A549 (cell line): Measurements from ENCODE around the gene LPIN2. TPM values are rescaled to one million over a fixed set of nuclear protein-coding genes. Genes with fewer than 3 reads are reported as not detected.

Source experiments
- ATAC-seq, 2 experiments: fragments of 200-7000 bp in 1 of 2; fragments of >200 bp in 1 of 2; cut with Nextera tagmentation in 1 of 2; cut with Tn5 transposase in 1 of 2; 3 replicates each; pipeline versions ENCODE4 v1.8.0 to v1.9.1; 2018 to 2020; ENCODE audit warnings: mild to moderate bottlenecking in 1 of 2, moderate library complexity in 1 of 2
- CTCF ChIA-PET: fragments of 300-600 bp; sonication (Branson Sonifier 250); formaldehyde crosslinking; extraction: SDS; loops from one replicate; lab custom pipeline; 2021; ENCODE audit warnings: antibody characterized with exemption, inconsistent platforms; lab: Yijun Ruan, JAX
- POLR2A ChIA-PET: fragments of 350-600 bp; formaldehyde crosslinking; extraction: SDS; loops from one replicate; lab custom pipeline; 2021; ENCODE audit warnings: antibody characterized with exemption, inconsistent platforms; lab: Yijun Ruan, JAX
- DNase-seq, 2 experiments: peaks; one replicate each; pipeline versions ENCODE4 v3.0.0 to v3.0.0-alpha.2; 2011 to 2016; ENCODE audit warnings: low read depth in 1 of 2, low spot score in 1 of 2
- FAIRE-seq: peaks from 2 replicates; lab custom pipeline; 2011; peaks lifted over from hg19 to GRCh38; lab: Jason Lieb, UNC
- H3K27ac ChIP-seq, 2 experiments: fragments of >200 bp; sonication (Bioruptor Twin); formaldehyde crosslinking; 3 replicates each; pipeline ENCODE4 v1.5.1; 2016 to 2017
- H3K4me1 ChIP-seq: fragments of >200 bp; sonication (Bioruptor Twin); formaldehyde crosslinking; 3 replicates; pipeline ENCODE4 v1.6.1; 2016
- H3K4me2 ChIP-seq: fragments of >200 bp; sonication (Bioruptor Twin); formaldehyde crosslinking; 3 replicates; pipeline ENCODE4 v1.6.1; 2016
- H3K4me3 ChIP-seq: fragments of >200 bp; sonication (Bioruptor Twin); formaldehyde crosslinking; 3 replicates; pipeline ENCODE4 v1.5.1; 2016
- H3K9me3 ChIP-seq: fragments of >200 bp; sonication (Bioruptor Twin); formaldehyde crosslinking; 3 replicates; pipeline ENCODE4 v1.6.1; 2016
- BHLHE40 ChIP-seq: IDR thresholded peaks from 2 replicates; pipeline ENCODE4 v1.6.1; 2012; ENCODE audit warnings: low read depth, low read length, inconsistent platforms
- CBX8 ChIP-seq: fragments of 200-600 bp; sonication (generic); IDR thresholded peaks from 2 replicates; pipeline ENCODE4 v1.6.1; 2016
- CEBPB ChIP-seq, 2 experiments: fragments of >200 bp in 1 of 2; sonication (Bioruptor Twin) in 1 of 2; formaldehyde crosslinking in 1 of 2; IDR thresholded peaks; 2 replicates each; pipeline ENCODE4 v1.6.1; 2012 to 2016
- CHD2 ChIP-seq: fragments of 150-350 bp; IDR thresholded peaks from 2 replicates; pipeline ENCODE4 v1.6.1; 2014; ENCODE audit warnings: low read length; ENCODE audit not compliant: partially characterized antibody
- CHD4 ChIP-seq: fragments of 200-600 bp; sonication (generic); IDR thresholded peaks from 2 replicates; pipeline ENCODE4 v1.6.1; 2016; ENCODE audit warnings: antibody characterized with exemption, mild to moderate bottlenecking, borderline replicate concordance
- CTCF ChIP-seq: fragments of >200 bp; sonication (Bioruptor Twin); formaldehyde crosslinking; IDR thresholded peaks from 3 replicates; pipeline ENCODE4 v1.5.1; 2016
- EP300 ChIP-seq, 2 experiments: fragments of >200 bp; sonication (Bioruptor Twin); formaldehyde crosslinking; IDR thresholded peaks; 2 replicates in 1 of 2; 3 replicates in 1 of 2; pipeline ENCODE4 v1.6.1; 2016 to 2017
- FOSB ChIP-seq: fragments of 250-450 bp; sonication (Bioruptor Pico); IDR thresholded peaks from 2 replicates; pipeline ENCODE4 v1.5.0; 2020; ENCODE audit warnings: mild to moderate bottlenecking, moderate library complexity
- GATA3 ChIP-seq: IDR thresholded peaks from 2 replicates; pipeline ENCODE4 v1.6.1; 2012; ENCODE audit warnings: borderline replicate concordance
- HES2 ChIP-seq: fragments of >200 bp; sonication (Bioruptor Twin); formaldehyde crosslinking; IDR thresholded peaks from 2 replicates; pipeline ENCODE4 v1.6.1; 2016
- HOXA7 ChIP-seq: fragments of 250-450 bp; sonication (Bioruptor Pico); IDR thresholded peaks from 2 replicates; pipeline ENCODE4 v1.5.0; 2020; ENCODE audit warnings: mild to moderate bottlenecking, moderate library complexity
- HOXB5 ChIP-seq: fragments of 250-450 bp; sonication (Bioruptor Pico); IDR thresholded peaks from 2 replicates; pipeline ENCODE4 v1.5.0; 2020; ENCODE audit warnings: mild to moderate bottlenecking, moderate library complexity
- MAFK ChIP-seq: fragments of 450-650 bp; IDR thresholded peaks from 2 replicates; pipeline ENCODE4 v1.6.1; 2014; ENCODE audit not compliant: partially characterized antibody
- MAZ ChIP-seq: fragments of 150-350 bp; IDR thresholded peaks from 2 replicates; pipeline ENCODE4 v1.6.1; 2014; ENCODE audit warnings: antibody characterized with exemption, low read depth, low read length, borderline replicate concordance
- POLR2A ChIP-seq: IDR thresholded peaks from 2 replicates; pipeline ENCODE4 v1.6.1; 2012; ENCODE audit warnings: mild to moderate bottlenecking, low read length
- RAD21 ChIP-seq, 2 experiments: fragments of >200 bp in 1 of 2; sonication (Bioruptor Twin) in 1 of 2; formaldehyde crosslinking in 1 of 2; IDR thresholded peaks in 1 of 2; conservative IDR thresholded peaks in 1 of 2; 2 replicates in 1 of 2; 3 replicates in 1 of 2; pipeline ENCODE4 v1.6.1; 2012 to 2018; ENCODE audit warnings: inconsistent platforms in 1 of 2
- SMC3 ChIP-seq: fragments of >200 bp; sonication (Bioruptor Twin); formaldehyde crosslinking; IDR thresholded peaks from 3 replicates; pipeline ENCODE4 v1.6.1; 2018; ENCODE audit warnings: inconsistent platforms
- TP53 ChIP-seq: fragments of 250-450 bp; sonication (Bioruptor Pico); IDR thresholded peaks from 2 replicates; pipeline ENCODE4 v1.5.0; 2021; ENCODE audit warnings: mild to moderate bottlenecking, moderate library complexity
- WGBS: methylation state at CpG from one replicate; pipeline ENCODE4 v1.1.6; 2017; ENCODE audit errors: missing lambda C conversion rate; 5-methylcytosine and 5-hydroxymethylcytosine counted together
- polyA plus RNA-seq, 4 experiments: library from polyadenylated mRNA; depleted of rRNA in 3 of 4; stranded (reverse); fragments of >200 nt; fragmentation: RNase III in 1 of 4; extraction: RNeasy Plus Mini Kit Qiagen cat#74134 plus additional on column Dnase treatment in 1 of 4; gene quantifications; 2 replicates in 3 of 4; 3 replicates in 1 of 4; pipeline ENCODE4 v1.2.3, GENCODE V29; 2011 to 2017

Gene LPIN2
- polyA plus RNA-seq, 2 of the 4 experiments (the other 2 are of a cell fraction) = 12.9 to 23.7 TPM

GRCh38 chr18:2986150-2986865 lies 26.6 kb downstream of the LPIN2 start:
- H3K4me1 ChIP-seq = peaks cover 79% of the 10 kb centered on the region
- peak overlapping the region; percentile 84 for H3K4me2 ChIP-seq
- no peak for ATAC-seq
- no peak for DNase-seq
- H3K9me3 ChIP-seq = no peaks in the 10 kb centered on the region
- CTCF ChIA-PET = interaction anchor here (0.9 to 3.3 kb wide), 7 partner anchors 9 to 259 kb away, joined by 3 to 12 read pairs (median 3); no protein-coding TSS in a partner anchor
- FAIRE-seq = no peak
- no peak overlapping the region for H3K4me3 ChIP-seq
- 25% methylated on average over 4 of the region's 4 CpGs for WGBS
- POLR2A ChIA-PET = interaction anchor here (0.6 kb wide), 1 partner anchor 18 kb away, joined by 3 read pairs; no protein-coding TSS in a partner anchor
- H3K27ac ChIP-seq = peak overlapping the region; percentile 77 to 86
- TF ChIP-seq GATA3 = peak; percentile 18; the same call in 1 of the 2 replicates
- TF ChIP-seq FOSB (CRISPR knock-in tag) = no peak
- TF ChIP-seq CEBPB (IDR thresholded peaks at IDR 0.05) = peak; percentile 8 to 53; a peak in 2 of 4 replicates
- no peak for TF ChIP-seq POLR2A
- no peak for TF ChIP-seq CHD4
- TF ChIP-seq HOXB5 = no peak
- no peak for TF ChIP-seq BHLHE40
- no peak for TF ChIP-seq CHD2
- TF ChIP-seq CBX8 = no peak
- TF ChIP-seq MAZ = no peak
- TF ChIP-seq TP53 (CRISPR knock-in tag) = no peak
- TF ChIP-seq EP300 (IDR thresholded peaks at IDR 0.05) = 0 out of 5 replicates have a peak, but pooled peaks of 1 of the 2 experiments have one; percentile 14
- no peak for TF ChIP-seq HES2

GRCh38 chr18:2985628-2986027 lies 27.3 kb downstream of the LPIN2 start:
- Histone ChIP-seq H3K9me3 (no peaks in the 10 kb centered on the region), H3K4me2 (peak overlapping the region; percentile 84), H3K4me3 (no peak overlapping the region), H3K4me1 (peaks cover 84% of the 10 kb centered on the region), H3K27ac (peak overlapping the region; percentile 77 to 86)
- 53% methylated on average over 2 of the region's 2 CpGs for WGBS
- ChIA-PET POLR2A (interaction anchor here (0.5 to 0.9 kb wide), 3 partner anchors 19 to 437 kb away, joined by 3 to 4 read pairs (median 3); no protein-coding TSS in a partner anchor), CTCF (interaction anchor here (0.7 to 3.3 kb wide), 12 partner anchors 9 to 260 kb away, joined by 3 to 12 read pairs (median 4); no protein-coding TSS in a partner anchor)
- TF ChIP-seq SMC3 (peak; percentile 27; the same call in 2 of the 3 replicates), CTCF (peak; percentile 38), RAD21 (conservative IDR thresholded peaks at IDR 0.05 in 1 of 2, IDR thresholded peaks at IDR 0.05 in 1 of 2) (peak; percentile 40 to 44; a peak in 3 of 5 replicates), MAFK (no peak)
- no peak for FAIRE-seq
- ATAC-seq = no peak
- DNase-seq = peak in 1 of 2 experiments; percentile 29

GRCh38 chr18:2984703-2985261 lies 28.2 kb downstream of the LPIN2 start:
- ATAC-seq (peak in 1 of 2 experiments; percentile 53; a peak in 3 of 6 replicates), FAIRE-seq (no peak), DNase-seq (peak in 1 of 2 experiments; percentile 62)
- CTCF ChIA-PET = interaction anchor here (0.7 to 3.3 kb wide), 10 partner anchors 8 to 136 kb away, joined by 3 to 12 read pairs (median 4); no protein-coding TSS in a partner anchor
- Histone ChIP-seq H3K27ac (peak overlapping the region; percentile 83 to 86), H3K4me1 (peaks cover 93% of the 10 kb centered on the region), H3K4me2 (peak overlapping the region; percentile 84), H3K9me3 (no peaks in the 10 kb centered on the region), H3K4me3 (no peak overlapping the region)
- TF ChIP-seq HOXA7 (CRISPR knock-in tag) = no peak
- TF ChIP-seq EP300 (IDR thresholded peaks at IDR 0.05) = peak in 1 of 2 experiments; percentile 33; a peak in 1 of 5 replicates
- POLR2A ChIA-PET = interaction anchor here (0.5 to 0.9 kb wide), 2 partner anchors 261 to 438 kb away, joined by 3 to 4 read pairs; no protein-coding TSS in a partner anchor
- WGBS = 49% methylated on average over 2 of the region's 2 CpGs
